ENCODE results near the gene HPN.

The HPN gene

DNA sequence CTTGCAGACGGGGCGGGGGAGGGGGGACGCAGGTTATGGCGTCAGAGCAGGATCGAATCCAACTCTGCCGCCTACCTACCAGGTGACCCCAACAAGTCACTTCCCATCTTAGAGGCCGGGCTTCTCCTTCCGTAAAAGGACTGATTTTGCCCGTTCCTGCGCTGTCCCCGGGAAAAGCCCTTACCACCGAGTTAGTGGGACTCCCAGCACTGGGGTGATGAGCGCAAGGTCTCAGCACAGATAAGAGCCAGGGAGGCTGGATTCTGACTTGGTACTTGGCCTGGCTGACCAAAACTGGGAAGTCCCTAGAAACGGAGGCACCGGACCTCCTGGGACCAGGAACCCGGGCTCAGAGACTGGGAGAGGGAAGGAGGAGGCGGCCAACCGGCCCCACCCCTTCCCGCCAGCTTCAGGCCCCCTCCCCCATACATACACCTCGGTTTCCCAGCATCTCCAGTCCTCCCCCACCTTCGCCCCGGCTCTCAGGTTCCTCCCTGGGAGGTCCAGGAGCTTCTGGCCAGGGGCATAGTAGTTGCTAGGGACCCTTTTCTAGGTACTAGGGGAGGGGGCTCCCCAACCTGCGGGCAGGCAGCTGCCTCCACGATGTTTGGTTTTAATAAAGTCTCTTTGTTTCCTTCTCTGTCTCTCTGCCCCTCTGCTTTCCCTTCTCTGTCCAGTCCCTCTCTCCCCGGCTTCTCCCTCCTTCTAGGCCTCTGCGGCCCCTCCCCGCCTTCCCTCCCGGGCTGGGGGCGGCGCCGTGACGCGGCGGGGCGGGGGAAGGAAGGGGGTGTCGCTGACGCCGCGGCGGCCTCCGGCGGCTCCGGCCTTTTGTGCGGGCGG, 41.8 kb upstream of the HPN start, which contains the start of gene GRAMD1A (continued):
- TF ChIP-seq ZNF138 (tag by site-specific recombination; IDR thresholded peaks at IDR 0.05; ENCODE audit: borderline replicate concordance) (no peak), YY1 (tag by site-specific recombination; IDR thresholded peaks at IDR 0.05) (peak; percentile 60), RBAK (tag by site-specific recombination; IDR thresholded peaks at IDR 0.05) (no peak; the same call in 1 of the 2 replicates), SCRT2 (tag by site-specific recombination; IDR thresholded peaks at IDR 0.05) (0 out of 2 replicates have a peak, but pooled peaks have one; percentile 21), SALL2 (tag by site-specific recombination; IDR thresholded peaks at IDR 0.05; ENCODE audit: borderline replicate concordance) (no peak), SP7 (tag by site-specific recombination; IDR thresholded peaks at IDR 0.05) (peak; percentile 93), YY2 (tag by site-specific recombination; IDR thresholded peaks at IDR 0.05) (no peak), BCL11A (tag by site-specific recombination; IDR thresholded peaks at IDR 0.05; ENCODE audit: low read depth) (peak; percentile 91), HOXD13 (CRISPR knock-in tag; IDR thresholded peaks at IDR 0.05; ENCODE audit: borderline replicate concordance) (no peak), ZNF214 (tag by site-specific recombination; IDR thresholded peaks at IDR 0.05; ENCODE audit: borderline replicate concordance) (no peak), KLF16 (tag by site-specific recombination; IDR thresholded peaks at IDR 0.05) (no peak; the same call in none of the 2 replicates), KLF10 (tag by site-specific recombination; IDR thresholded peaks at IDR 0.05) (peak; percentile 72; the same call in 1 of the 2 replicates), ZBTB48 (tag by site-specific recombination; IDR thresholded peaks at IDR 0.05) (peak; percentile 93), ZNF658 (tag by site-specific recombination; IDR thresholded peaks at IDR 0.05) (no peak), ZNF341 (tag by site-specific recombination; IDR thresholded peaks at IDR 0.05; ENCODE audit: low read depth) (peak; percentile 79), ZNF501 (tag by site-specific recombination; IDR thresholded peaks at IDR 0.05) (peak; percentile 90), ZNF791 (tag by site-specific recombination; IDR thresholded peaks at IDR 0.05) (no peak), KLF7 (tag by site-specific recombination; IDR thresholded peaks at IDR 0.05; ENCODE audit: borderline replicate concordance) (peak; percentile 91), ZNF223 (tag by site-specific recombination; IDR thresholded peaks at IDR 0.05) (no peak), ZNF837 (tag by site-specific recombination; IDR thresholded peaks at IDR 0.05) (no peak), ZNF157 (tag by site-specific recombination; IDR thresholded peaks at IDR 0.05) (no peak), ZNF701 (tag by site-specific recombination; IDR thresholded peaks at IDR 0.05) (no peak), ZEB2 (tag by site-specific recombination; IDR thresholded peaks at IDR 0.05) (peak; percentile 89), ZNF623 (tag by site-specific recombination; IDR thresholded peaks at IDR 0.05) (0 out of 2 replicates have a peak, but pooled peaks have one; percentile 26), ZBTB21 (tag by site-specific recombination; IDR thresholded peaks at IDR 0.05) (peak; percentile 89)
- TF ChIP-seq, protein P1, sequence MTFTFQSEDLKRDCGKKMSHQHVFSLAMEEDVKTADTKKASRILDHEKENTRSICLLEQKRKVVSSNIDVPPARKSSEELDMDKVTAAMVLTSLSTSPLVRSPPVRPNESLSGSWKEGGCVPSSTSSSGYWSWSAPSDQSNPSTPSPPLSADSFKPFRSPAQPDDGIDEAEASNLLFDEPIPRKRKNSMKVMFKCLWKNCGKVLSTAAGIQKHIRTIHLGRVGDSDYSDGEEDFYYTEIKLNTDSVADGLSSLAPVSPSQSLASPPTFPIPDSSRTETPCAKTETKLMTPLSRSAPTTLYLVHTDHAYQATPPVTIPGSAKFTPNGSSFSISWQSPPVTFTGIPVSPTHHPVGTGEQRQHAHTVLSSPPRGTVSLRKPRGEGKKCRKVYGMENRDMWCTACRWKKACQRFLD (tag by site-specific recombination; IDR thresholded peaks at IDR 0.05), result no peak
- TF ChIP-seq, protein P2, sequence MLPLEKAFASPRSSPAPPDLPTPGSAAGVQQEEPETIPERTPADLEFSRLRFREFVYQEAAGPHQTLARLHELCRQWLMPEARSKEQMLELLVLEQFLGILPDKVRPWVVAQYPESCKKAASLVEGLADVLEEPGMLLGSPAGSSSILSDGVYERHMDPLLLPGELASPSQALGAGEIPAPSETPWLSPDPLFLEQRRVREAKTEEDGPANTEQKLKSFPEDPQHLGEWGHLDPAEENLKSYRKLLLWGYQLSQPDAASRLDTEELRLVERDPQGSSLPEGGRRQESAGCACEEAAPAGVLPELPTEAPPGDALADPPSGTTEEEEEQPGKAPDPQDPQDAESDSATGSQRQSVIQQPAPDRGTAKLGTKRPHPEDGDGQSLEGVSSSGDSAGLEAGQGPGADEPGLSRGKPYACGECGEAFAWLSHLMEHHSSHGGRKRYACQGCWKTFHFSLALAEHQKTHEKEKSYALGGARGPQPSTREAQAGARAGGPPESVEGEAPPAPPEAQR (tag by site-specific recombination; IDR thresholded peaks at IDR 0.05), result peak; percentile 48; the same call in 1 of the 2 replicates
- TF ChIP-seq, protein P3, sequence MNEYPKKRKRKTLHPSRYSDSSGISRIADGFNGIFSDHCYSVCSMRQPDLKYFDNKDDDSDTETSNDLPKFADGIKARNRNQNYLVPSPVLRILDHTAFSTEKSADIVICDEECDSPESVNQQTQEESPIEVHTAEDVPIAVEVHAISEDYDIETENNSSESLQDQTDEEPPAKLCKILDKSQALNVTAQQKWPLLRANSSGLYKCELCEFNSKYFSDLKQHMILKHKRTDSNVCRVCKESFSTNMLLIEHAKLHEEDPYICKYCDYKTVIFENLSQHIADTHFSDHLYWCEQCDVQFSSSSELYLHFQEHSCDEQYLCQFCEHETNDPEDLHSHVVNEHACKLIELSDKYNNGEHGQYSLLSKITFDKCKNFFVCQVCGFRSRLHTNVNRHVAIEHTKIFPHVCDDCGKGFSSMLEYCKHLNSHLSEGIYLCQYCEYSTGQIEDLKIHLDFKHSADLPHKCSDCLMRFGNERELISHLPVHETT (tag by site-specific recombination; IDR thresholded peaks at IDR 0.05), result peak; percentile 61
- TF ChIP-seq, protein P4, sequence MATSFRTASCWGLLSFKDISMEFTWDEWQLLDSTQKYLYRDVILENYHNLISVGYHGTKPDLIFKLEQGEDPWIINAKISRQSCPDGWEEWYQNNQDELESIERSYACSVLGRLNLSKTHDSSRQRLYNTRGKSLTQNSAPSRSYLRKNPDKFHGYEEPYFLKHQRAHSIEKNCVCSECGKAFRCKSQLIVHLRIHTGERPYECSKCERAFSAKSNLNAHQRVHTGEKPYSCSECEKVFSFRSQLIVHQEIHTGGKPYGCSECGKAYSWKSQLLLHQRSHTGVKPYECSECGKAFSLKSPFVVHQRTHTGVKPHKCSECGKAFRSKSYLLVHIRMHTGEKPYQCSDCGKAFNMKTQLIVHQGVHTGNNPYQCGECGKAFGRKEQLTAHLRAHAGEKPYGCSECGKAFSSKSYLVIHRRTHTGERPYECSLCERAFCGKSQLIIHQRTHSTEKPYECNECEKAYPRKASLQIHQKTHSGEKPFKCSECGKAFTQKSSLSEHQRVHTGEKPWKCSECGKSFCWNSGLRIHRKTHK (tag by site-specific recombination; IDR thresholded peaks at IDR 0.05), result no peak
- TF ChIP-seq, protein P5, sequence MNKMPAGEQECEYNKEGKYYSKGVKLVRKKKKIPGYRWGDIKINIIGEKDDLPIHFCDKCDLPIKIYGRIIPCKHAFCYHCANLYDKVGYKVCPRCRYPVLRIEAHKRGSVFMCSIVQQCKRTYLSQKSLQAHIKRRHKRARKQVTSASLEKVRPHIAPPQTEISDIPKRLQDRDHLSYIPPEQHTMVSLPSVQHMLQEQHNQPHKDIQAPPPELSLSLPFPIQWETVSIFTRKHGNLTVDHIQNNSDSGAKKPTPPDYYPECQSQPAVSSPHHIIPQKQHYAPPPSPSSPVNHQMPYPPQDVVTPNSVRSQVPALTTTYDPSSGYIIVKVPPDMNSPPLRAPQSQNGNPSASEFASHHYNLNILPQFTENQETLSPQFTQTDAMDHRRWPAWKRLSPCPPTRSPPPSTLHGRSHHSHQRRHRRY (tag by site-specific recombination; IDR thresholded peaks at IDR 0.05), result 0 out of 2 replicates have a peak, but pooled peaks have one; percentile 18
- TF ChIP-seq, protein P6, sequence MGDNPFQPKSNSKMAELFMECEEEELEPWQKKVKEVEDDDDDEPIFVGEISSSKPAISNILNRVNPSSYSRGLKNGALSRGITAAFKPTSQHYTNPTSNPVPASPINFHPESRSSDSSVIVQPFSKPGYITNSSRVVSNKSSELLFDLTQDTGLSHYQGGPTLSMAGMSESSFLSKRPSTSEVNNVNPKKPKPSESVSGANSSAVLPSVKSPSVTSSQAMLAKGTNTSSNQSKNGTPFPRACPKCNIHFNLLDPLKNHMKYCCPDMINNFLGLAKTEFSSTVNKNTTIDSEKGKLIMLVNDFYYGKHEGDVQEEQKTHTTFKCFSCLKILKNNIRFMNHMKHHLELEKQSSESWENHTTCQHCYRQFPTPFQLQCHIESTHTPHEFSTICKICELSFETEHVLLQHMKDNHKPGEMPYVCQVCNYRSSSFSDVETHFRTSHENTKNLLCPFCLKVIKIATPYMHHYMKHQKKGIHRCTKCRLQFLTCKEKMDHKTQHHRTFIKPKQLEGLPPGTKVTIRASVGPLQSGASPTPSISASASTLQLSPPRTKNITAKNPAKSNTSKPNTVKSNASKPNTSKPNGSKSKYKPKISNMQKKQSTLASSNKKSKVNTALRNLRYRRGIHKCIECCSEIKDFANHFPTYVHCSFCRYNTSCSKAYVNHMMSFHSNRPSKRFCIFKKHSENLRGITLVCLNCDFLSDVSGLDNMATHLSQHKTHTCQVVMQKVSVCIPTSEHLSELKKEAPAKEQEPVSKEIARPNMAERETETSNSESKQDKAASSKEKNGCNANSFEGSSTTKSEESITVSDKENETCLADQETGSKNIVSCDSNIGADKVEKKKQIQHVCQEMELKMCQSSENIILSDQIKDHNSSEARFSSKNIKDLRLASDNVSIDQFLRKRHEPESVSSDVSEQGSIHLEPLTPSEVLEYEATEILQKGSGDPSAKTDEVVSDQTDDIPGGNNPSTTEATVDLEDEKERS (tag by site-specific recombination; IDR thresholded peaks at IDR 0.05), result peak; percentile 82
